ENCODE data around the gene CHST14.

CHST14 gene, protein sequence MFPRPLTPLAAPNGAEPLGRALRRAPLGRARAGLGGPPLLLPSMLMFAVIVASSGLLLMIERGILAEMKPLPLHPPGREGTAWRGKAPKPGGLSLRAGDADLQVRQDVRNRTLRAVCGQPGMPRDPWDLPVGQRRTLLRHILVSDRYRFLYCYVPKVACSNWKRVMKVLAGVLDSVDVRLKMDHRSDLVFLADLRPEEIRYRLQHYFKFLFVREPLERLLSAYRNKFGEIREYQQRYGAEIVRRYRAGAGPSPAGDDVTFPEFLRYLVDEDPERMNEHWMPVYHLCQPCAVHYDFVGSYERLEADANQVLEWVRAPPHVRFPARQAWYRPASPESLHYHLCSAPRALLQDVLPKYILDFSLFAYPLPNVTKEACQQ

DNA sequence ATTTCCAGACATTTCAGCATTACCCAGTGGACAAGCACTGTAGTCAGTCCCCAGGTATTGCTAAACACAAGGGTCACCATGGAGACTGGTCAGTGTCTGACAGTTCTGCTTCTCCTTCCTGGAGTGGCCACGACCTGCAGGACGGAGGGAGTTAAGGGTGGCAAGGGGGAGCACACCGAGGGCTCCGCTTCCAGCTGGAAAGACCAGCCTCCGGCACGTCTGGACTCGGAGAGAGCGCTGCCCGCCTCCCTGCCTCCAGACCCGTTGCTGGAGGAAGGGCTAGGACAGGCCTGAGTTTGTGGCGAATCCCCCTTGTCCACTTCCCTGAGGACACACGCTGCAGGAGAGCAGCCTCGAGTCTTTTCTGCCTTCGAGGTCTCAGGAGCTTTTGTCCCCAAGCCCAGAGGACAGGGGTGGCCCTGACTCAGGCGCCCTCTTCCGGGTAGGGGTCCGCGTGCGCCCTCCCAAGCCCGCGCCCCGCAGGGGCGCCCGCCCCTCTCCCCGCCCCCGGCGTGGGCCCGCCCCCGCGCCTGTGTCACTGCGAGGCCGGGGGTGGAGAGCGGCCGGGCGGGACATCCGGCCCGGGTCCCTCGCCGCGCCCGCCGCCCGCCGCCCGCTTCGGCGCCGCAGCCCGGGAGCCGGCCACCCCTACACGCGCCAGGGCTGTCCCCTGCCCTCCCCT, at the start of gene CHST14:
Gene CHST14, plus strand, starts transcription at position 562 of the 682 bp plus-strand sequence. CDS start 230 bp downstream, outside the sequence.
- DNase-seq: peak; percentile 39

DNA sequence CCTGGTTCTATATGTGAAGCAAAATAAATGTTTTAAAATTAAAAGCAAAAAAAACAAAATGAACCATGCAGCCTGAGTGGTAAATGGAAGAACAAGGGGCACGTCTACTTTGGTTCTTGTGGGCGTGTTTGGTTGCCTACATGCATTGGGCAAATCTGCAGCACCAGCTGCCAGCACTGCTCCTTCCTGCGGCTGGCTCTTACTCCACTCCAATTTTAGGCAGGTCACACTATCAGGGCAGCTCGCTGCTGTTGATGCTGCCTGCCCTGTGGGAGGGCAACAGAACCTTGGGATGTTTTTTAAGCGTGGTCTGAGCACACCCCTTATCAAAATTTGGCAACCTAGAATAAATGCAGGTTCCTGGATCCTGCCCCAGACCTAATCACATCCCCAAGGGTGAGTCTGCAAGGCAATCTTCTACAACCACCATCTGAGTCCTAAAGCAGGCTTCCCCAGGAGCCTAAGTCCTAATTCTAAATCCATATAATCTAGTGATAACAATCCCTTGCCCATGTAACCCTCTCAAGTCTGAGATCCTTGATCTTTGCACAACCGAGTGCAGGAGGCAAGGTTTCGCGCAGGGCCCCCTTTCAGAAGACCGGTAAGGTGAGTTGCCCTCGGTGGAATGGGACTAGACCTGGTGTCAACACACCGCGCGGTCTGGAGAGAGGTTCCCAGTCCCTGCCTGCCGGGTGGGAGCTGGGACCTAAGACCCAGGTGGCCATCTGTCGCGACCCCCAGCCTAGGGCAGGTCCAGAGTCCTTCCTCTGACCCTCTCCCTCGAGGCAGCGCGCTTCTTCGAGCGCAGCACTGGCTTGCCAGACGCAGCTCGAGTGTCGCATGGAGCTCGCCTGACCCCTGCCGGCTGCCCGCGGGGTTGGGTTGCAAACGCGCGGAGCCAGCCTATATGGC, 49.3 kb upstream of the CHST14 start:
- DNase-seq: peak; percentile 79

GRCh38 chr15:40424483-40425115, 46.2 kb upstream of the CHST14 start:
- DNase-seq: no peak

GRCh38 chr15:40425681-40426080, 45.1 kb upstream of the CHST14 start:
- DNase-seq: no peak

GRCh38 chr15:40427188-40427587, 43.6 kb upstream of the CHST14 start:
- no peak for DNase-seq

GRCh38 chr15:40428185-40428584, 42.6 kb upstream of the CHST14 start:
- no peak for DNase-seq

GRCh38 chr15:40429068-40429710, 41.6 kb upstream of the CHST14 start:
- DNase-seq: no peak

DNA sequence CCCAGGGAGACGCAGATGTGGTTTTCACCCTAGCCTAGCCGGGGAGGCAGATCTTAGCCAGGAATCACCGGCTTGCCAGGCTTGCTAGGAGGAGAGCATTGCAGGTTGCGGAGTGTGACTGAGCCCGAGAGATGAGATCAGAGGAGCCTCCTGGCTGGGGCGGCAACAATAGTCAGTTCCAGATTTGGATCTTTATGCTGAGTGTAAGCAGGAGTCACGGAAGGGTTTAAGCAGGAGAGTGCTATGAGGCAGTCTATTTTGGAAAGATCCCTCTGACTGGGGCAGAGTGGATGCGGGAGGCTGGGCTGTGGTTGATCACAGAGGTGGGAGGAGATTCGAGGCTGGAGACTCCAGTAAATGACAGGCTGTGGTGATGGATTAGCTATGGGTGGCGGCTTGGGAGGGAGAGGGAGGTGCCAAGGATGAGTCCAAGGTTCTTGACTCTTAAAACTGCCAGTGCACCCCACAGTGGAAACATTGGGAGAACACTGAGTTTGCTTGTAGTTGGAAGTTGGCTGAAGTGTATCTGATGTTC, 40.4 kb upstream of the CHST14 start:
- DNase-seq: no peak

- DNase-seq: no peak
These were observed 35.6 kb upstream of the CHST14 start for GRCh38 chr15:40435023-40435709.

- no peak for DNase-seq
These were observed 35.1 kb upstream of the CHST14 start for GRCh38 chr15:40435710-40436089.

DNA sequence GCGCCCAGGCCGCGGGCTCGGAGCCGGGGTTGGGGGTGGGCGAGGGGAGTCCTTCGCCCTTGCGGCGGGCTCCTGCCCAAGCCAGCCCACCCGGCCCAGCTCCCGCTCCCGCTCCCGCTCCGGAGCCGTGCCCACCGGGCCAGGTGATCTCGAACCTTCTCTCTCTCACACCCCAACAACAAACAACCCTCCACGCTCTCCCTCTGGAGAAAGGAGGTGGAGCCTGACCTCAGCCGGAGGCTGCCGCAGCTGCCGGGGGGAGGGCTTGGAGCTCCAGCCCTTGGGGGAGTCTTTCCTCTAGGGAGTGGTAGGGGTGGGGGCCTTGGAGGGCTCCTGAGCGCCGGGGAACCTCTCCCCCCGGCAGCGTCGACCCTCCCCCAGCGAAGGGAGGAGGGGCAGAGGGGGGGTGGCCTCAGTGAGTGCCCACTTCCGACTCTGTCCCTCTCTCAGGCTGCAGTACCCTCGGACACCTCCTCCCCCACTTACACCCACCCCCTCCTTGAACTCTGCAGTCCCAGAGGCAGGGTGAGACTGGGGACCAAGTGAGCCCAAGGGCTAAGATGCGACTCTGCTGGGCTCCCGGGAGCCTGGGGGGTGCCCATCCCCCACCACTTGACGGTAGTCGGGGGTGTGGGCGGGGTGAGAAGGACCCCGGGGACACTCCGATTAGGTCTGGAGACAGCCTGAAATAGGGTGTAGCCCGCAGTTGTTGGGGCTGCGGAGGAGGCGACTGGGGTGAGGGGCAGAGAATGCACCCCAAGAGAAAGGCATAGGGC, 34.5 kb upstream of the CHST14 start:
- DNase-seq: peak; percentile 26

GRCh38 chr15:40436892-40437751, 33.7 kb upstream of the CHST14 start:
- DNase-seq: no peak

DNA sequence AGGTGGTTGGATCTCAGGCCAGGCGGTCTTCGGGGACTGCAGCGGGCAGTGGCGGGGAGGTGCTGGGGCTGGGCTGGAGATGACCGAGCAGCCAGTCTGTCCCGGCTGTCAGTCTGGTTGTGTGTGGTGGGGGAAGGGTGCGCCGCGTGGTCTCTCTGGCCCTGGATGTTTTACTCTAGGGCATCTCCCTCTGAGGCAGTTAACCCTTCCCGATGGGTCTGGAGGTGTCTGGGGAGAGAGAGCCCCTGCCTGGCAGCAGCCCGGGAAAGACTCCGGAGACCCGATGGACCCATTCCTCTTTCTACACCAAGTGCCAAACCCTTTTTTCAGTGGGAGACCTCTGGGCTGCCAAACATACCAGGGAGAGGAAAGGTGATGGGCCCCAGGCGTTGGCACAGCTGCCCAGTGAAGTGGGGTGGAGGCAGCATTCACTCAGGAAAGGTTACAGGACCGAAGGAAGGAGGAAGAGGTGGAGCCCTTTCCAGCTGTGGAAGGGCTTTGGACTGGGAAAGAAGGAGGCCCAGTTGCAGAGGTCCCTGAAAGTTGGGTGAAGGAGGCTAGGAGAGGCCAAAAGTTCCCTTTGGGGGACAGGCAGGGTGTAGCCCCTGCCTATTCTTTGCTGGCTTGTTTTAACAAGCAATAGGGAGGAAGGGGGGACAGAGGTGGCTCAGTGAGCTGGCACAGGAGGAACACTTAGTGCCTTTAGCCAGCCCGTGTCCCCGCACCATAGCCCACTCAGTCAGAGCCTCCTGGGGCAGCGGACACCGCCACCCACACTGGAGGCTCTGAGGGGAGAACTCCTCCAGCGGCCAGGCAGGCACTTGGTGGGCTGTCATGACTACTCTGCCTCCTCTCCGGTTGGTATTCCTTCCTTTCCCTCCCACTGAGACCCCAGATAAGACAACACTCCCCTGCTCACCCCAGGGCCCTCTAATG, 32.8 kb upstream of the CHST14 start:
- DNase-seq: no peak

GRCh38 chr15:40438712-40439111, 32.1 kb upstream of the CHST14 start:
- no peak for DNase-seq

DNA sequence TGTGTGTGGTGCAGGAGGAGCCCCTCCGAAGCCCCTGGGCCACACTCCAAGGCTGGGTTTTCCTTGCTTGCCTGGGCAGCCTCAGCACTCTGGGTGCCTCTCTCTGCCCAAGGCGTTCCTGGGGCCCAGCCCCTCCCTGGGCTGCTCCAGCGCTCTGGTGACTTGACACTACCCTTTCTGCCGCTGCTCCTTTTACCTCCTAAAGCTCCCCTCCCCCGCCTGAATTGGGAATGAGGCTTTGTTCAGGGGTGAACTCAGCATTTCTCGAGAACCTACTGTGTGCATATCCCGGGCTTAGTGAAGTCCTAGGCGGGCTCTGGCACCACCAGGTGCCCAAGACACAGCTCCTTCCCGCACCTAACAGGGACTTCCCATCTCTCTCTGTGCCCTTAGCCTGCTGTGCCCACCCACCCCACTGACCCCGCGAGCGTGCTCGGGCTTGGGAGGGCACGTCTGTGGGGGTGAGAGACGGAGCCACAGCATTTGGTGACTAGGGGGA, 31.3 kb upstream of the CHST14 start:
- DNase-seq: peak; percentile 3

DNA sequence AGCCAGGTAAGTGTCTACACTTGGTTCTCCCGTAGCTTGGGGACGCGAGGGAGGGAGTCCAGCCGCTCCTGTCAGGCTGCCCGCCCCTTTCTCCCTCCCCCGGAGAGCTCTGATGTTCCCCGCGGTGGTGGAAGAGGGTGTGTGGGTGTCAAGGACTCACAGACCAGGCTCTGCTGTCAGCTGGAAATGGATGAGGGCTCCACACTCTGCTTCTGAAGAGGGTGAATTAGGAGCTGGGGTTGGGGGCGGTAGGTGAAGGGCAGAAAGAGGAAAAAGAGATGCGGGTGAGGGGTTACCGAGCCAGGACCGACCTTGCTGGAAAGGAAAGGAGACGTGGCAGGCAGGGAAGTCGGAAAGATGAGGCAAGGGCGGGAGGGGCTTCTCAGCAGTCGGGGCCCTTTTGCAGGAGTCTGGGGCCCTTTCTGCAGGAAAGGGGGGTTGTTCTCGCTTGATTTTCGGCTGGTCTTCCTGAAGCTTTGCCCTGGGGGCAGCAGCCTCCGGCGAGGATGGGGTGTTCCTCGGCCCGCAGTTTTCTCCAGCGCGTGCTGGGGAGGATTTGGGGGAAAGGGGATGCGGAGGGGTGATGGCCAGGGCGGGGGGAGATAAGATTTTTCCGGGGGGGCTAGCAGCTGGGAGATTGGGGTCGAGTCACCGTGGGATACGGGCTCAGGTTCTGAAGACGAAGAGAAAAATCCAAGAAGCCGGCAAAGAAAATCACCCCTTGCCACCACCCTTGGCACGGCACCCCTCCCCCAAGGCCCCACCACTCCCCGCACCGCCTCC, 30.6 kb upstream of the CHST14 start:
- DNase-seq: peak; percentile 32

Data from NCI-H2171 (cell line).